ENCODE data around the gene TDRD7.

DNA sequence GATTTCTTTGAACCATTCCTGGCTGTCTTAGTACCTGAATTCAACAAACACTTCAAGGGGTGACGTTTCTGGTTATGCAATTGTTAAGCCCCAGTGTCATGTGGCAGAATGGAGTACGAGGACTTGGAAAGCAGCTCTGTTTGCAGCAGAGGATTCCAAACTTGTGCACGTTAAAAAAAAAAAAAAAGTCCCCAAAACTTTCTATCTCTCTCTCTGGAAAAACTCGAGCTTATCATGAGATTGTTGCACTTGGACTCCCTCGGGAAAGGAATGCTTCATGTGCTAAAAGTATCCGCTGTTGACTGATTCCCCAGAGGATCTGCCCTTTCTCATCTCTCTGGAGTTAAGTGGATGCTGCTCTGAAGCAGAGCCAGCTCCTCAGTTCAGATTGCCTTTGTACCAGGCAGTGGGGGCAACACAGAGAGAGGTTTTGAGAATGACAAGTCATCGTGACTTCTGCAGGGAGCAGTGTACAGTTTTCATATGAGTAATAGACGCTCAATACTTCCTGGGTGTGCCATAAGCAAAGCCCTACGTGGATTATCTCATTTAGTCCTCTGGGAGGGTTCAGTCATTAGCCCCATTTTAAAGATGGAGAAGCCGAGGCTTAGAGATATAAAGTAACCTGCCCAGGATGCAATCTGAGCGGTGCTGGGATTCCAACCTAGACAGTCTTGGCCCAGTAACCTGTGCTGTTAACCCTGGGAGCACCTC lies 117.6 kb downstream of the TDRD7 start:
- TF ChIP-seq POLR2AphosphoS5 (IDR thresholded peaks at IDR 0.05; ENCODE audit: borderline replicate concordance, low read depth, low read length) (no peak), EZH2 (IDR thresholded peaks at IDR 0.05) (no peak), FOXP2 (optimal IDR thresholded peaks at IDR 0.05; ENCODE audit: control extremely low read depth, extremely low read length, insufficient read depth) (no peak)

All from SK-N-MC (cell line).